Osteocyte (in vitro differentiated cells): ENCODE measurements around the gene ZMYM5. TPM values are rescaled to one million over a fixed set of nuclear protein-coding genes. Genes with fewer than 3 reads are reported as not detected.
"Not testable (repeated sequence)": the region's sequence is repeated elsewhere in the genome, so short reads cannot be mapped to it uniquely, and the experiment has no call there.

Experiments
- DNase-seq: peaks from one replicate; pipeline ENCODE4 v3.0.0; 2021; ENCODE audit warnings: mixed read lengths; ENCODE audit not compliant: unreplicated experiment; ENCODE audit errors: extremely low spot score
- H3K27ac Mint-ChIP-seq: one replicate; pipeline ENCODE4 v1.8.0; 2021; ENCODE audit warnings: mild to moderate bottlenecking, mixed read lengths; ENCODE audit not compliant: unreplicated experiment
- H3K27me3 Mint-ChIP-seq: one replicate; pipeline ENCODE4 v1.8.0; 2021; ENCODE audit warnings: mixed read lengths; ENCODE audit not compliant: unreplicated experiment
- H3K36me3 Mint-ChIP-seq: one replicate; pipeline ENCODE4 v1.8.0; 2021; ENCODE audit warnings: mixed read lengths; ENCODE audit not compliant: unreplicated experiment
- H3K4me1 Mint-ChIP-seq: one replicate; pipeline ENCODE4 v1.8.0; 2021; ENCODE audit warnings: mixed read lengths; ENCODE audit not compliant: unreplicated experiment
- H3K4me3 Mint-ChIP-seq: one replicate; pipeline ENCODE4 v1.8.0; 2021; ENCODE audit warnings: mild to moderate bottlenecking, moderate library complexity, mixed read lengths; ENCODE audit not compliant: unreplicated experiment
- H3K9me3 Mint-ChIP-seq: one replicate; pipeline ENCODE4 v1.8.0; 2021; ENCODE audit warnings: mixed read lengths; ENCODE audit not compliant: unreplicated experiment
- total RNA-seq: library from RNA; stranded (reverse); gene quantifications from 2 replicates; pipeline ENCODE4 v1.2.1, GENCODE V29; 2021
- TF ChIP-seq, protein P1 (sequence below): fragments of 200-600 bp; sonication (generic); IDR thresholded peaks from 2 replicates; pipeline ENCODE4 v1.5.0; 2021; ENCODE audit warnings: antibody characterized with exemption, mild to moderate bottlenecking, moderate library complexity

Gene ZMYM5
- total RNA-seq, 1 donor from 2014 or later: 18.0 TPM

DNA sequence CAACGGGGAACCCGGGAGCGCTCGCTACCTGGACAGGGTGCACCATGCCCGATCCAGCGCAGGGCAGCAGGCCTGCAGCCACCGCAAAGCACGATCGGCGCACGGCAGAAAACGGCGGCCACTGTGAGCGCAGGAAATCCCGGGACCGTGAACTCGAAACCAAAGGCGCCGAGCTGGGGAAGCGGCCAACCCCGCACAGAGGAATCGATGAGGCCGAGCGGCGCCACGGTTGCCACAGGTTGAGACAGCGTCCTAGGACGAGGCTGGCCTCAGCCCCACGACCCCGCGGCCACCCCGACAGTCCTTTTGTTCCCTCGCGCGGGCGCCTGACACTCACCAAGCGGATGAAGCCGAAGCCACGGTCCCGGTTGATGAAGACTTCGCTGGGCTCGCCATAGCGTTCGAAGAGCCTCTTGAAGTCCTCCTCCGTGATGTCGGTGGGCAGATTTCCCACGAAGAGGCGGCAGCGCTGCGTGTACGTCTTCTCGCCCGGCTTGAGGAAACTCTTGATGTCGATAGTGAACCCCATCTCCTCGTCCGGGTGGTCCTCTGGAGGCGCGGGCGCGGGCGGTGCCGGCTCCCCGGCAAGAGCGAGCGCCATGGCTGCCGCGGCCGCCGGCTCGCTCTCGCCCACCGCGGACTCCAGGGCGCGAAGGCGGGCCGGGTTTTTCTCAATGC lies 81.3 kb downstream of the ZMYM5 start:
- Mint-ChIP-seq H3K9me3 (no peaks in the 10 kb centered on the region), H3K27me3 (no peaks in the 10 kb centered on the region), H3K4me3 (peak overlapping the region; percentile 96), H3K36me3 (no peaks in the 10 kb centered on the region), H3K4me1 (peaks cover 6% of the 10 kb centered on the region), H3K27ac (peak overlapping the region; percentile 99)
- DNase-seq: peak; percentile 87
- TF ChIP-seq, protein P1, sequence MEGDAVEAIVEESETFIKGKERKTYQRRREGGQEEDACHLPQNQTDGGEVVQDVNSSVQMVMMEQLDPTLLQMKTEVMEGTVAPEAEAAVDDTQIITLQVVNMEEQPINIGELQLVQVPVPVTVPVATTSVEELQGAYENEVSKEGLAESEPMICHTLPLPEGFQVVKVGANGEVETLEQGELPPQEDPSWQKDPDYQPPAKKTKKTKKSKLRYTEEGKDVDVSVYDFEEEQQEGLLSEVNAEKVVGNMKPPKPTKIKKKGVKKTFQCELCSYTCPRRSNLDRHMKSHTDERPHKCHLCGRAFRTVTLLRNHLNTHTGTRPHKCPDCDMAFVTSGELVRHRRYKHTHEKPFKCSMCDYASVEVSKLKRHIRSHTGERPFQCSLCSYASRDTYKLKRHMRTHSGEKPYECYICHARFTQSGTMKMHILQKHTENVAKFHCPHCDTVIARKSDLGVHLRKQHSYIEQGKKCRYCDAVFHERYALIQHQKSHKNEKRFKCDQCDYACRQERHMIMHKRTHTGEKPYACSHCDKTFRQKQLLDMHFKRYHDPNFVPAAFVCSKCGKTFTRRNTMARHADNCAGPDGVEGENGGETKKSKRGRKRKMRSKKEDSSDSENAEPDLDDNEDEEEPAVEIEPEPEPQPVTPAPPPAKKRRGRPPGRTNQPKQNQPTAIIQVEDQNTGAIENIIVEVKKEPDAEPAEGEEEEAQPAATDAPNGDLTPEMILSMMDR: no peak

DNA sequence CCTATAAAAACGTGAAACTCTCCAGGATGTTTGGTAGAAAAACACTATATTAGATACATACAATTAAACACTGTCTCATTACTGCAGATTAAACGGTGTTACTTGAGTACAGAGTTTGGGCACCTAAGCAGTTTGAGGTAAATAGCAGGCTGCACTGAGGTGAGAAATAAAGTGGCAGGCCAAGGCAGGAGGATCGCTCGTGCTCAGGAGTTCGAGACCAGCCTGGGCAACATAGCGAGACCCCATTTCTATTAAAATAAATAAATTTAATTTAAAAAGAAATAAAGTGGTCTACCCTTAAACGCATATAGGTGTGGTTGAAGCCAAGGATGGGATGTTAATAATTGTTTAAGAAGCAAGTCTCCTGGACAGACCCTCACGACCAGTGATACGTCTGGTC lies 81.9 kb downstream of the ZMYM5 start:
- Mint-ChIP-seq H3K27ac (peak overlapping the region; percentile 99), H3K36me3 (no peaks in the 10 kb centered on the region), H3K9me3 (no peaks in the 10 kb centered on the region), H3K27me3 (no peaks in the 10 kb centered on the region), H3K4me1 (peaks cover 6% of the 10 kb centered on the region), H3K4me3 (peak overlapping the region; percentile 96)
- DNase-seq: no peak
- TF ChIP-seq, protein P1: no peak

DNA sequence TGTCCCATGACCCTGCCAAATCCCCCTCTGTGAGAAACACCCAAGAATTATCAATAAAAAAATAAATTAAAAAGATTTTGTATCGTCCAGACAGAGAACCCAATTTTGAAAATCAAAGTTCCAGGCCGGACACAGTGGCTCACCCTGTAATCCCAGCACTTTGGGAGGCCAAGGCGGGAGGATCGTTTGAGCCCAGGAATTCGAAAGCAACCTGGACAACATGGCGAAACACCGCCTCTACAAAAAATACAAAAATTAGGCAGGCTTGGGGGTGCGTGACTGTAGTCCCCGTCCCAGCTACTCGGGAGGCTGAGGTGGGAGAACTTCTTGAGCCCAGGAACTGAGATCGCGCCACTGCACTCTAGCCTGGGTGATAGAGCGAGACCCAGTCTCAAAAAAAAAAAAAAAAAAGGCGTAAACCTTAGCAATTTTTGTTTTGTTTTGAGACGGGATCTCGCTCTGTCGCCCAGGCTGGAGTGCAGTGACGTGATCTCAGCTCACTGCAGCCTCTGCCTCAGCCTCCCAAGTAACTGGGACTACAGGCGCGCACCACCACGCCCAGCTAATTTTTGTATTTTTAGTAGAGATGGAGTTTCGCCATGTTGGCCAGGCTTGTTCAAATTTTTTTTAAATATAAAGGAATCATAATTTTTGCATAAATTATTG lies 82.6 kb downstream of the ZMYM5 start:
- not testable (repeated sequence) for H3K27me3 Mint-ChIP-seq, DNase-seq, H3K4me1 Mint-ChIP-seq, H3K27ac Mint-ChIP-seq, H3K36me3 Mint-ChIP-seq, H3K9me3 Mint-ChIP-seq
- H3K4me3 Mint-ChIP-seq: peak overlapping the region; percentile 96

Other genes with a start within 250 kb of the ZMYM5 start
- gene MPHOSPH8, start 230.0 kb downstream of the ZMYM5 start, total RNA-seq: 32.2 and 32.7 TPM in 2 replicates
- gene PSPC1, start 80.7 kb downstream of the ZMYM5 start, total RNA-seq: 59.4 and 62.8 TPM in 2 replicates
- gene ZMYM2, start 95.1 kb upstream of the ZMYM5 start, total RNA-seq: 77.8 and 92.1 TPM in 2 replicates